NB4 (cell line): ENCODE measurements around the gene RBKS.

Experiments
- CTCF ChIP-seq: IDR thresholded peaks from one replicate; pipeline ENCODE4 v1.5.1; 2012; ENCODE audit warnings: low read depth, low read length
- MAX ChIP-seq: IDR thresholded peaks from 2 replicates; pipeline ENCODE4 v1.6.1; 2011; ENCODE audit warnings: low read depth, low read length

- no peak for TF ChIP-seq CTCF
- TF ChIP-seq MAX: no peak
These were observed 12.8 kb upstream of the RBKS start for GRCh38 chr2:27903018-27903417.
